Ascending aorta (tissue), 2 donors: ENCODE results near the gene USP12. TPM values are rescaled to one million over a fixed set of nuclear protein-coding genes. Genes with fewer than 3 reads are reported as not detected.

Experiments
- DNase-seq, 2 donors: peaks; one replicate each; pipeline ENCODE4 v3.0.0-alpha.2; 2019; ENCODE audit warnings: low spot score in 2 of 2
- H3K27ac ChIP-seq, 2 donors: fragments of 200-600 bp; sonication (generic); one replicate each; pipeline ENCODE4 v1.5.1; 2016 to 2017; ENCODE audit warnings: mild to moderate bottlenecking in 1 of 2
- H3K27me3 ChIP-seq: fragments of 200-600 bp; sonication (generic); one replicate; pipeline ENCODE4 v1.5.1; 2017
- H3K36me3 ChIP-seq, 2 donors: fragments of 200-600 bp; sonication (generic); one replicate each; pipeline ENCODE4 v1.5.1; 2016
- H3K4me1 ChIP-seq, 2 donors: fragments of 200-600 bp; sonication (generic); one replicate each; pipeline ENCODE4 v1.5.1; 2016 to 2017; ENCODE audit warnings: mild to moderate bottlenecking in 1 of 2
- H3K4me3 ChIP-seq, 2 donors: fragments of 200-600 bp; sonication (generic); one replicate each; pipeline ENCODE4 v1.5.1; 2016 to 2017; ENCODE audit warnings: mild to moderate bottlenecking in 1 of 2
- H3K9me3 ChIP-seq, 2 donors: fragments of 200-600 bp; sonication (generic); one replicate each; pipeline ENCODE4 v1.5.1; 2016
- intact Hi-C: fragments of 100-400 bp; cut with DNase I; formaldehyde crosslinking; loops from one replicate; pipeline ENCODE4 v1.15.1; 2023
- total RNA-seq: library from RNA; depleted of rRNA; stranded (reverse); fragments of >200 nt; gene quantifications from one replicate; pipeline ENCODE4 v1.1.0, GENCODE V29; 2016
- TF ChIP-seq, protein P1 (sequence below), 3 experiments: fragments of 200-600 bp in 2 of 3; fragments of 450-650 bp in 1 of 3; sonication (generic) in 2 of 3; IDR thresholded peaks; one replicate each; pipeline ENCODE4 v1.5.1; 2016 to 2019; ENCODE audit warnings: antibody characterized with exemption in 3 of 3, mild to moderate bottlenecking in 1 of 3, moderate library complexity in 1 of 3

The USP12 gene
- total RNA-seq, 1 donor from 2014 or later, result 8.7 TPM

DNA sequence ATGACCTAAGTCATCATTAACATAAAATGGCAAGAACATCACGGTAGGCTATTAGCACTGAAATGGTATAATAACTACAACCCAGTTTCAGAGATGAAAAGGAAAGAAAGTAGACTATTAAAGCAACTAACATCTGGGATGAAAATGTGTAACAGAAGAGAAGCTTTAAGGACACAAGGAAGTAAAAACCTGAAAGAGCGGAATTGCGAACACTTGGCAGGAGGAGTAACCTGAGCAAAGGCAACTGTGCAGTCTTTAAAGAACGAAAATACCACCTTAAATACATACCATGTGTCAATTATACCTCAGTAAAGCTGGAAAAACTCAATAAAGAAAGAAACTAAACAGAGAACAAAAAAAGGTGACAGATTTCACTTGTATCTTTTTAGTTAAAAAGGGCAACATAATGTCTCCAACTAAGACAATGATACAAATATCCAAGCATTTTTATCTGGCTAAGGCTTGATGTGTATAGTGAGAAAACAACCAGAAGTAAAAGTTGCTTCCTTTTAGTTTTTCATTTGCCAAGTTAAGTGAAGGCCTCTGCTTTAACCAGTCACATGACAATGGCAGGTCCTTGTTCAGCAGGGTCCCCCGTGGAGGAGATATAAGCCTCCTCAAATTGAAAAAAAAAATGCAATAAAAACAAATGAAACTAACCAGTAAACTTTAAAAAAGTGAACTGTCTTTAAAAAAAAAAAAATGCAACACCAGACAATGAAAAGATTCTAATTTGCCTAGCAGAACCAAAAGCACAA, 11.6 kb downstream of the USP12 start:
- Histone ChIP-seq H3K9me3 (peaks cover 0 to 4% of the 10 kb centered on the region in 2 donors), H3K36me3 (peaks cover 0 to 3% of the 10 kb centered on the region in 2 donors), H3K4me3 (no peak overlapping the region), H3K4me1 (peaks cover 0 to 9% of the 10 kb centered on the region in 2 donors), H3K27ac (no peak overlapping the region), H3K27me3 (no peaks in the 10 kb centered on the region)
- TF ChIP-seq, protein P1, sequence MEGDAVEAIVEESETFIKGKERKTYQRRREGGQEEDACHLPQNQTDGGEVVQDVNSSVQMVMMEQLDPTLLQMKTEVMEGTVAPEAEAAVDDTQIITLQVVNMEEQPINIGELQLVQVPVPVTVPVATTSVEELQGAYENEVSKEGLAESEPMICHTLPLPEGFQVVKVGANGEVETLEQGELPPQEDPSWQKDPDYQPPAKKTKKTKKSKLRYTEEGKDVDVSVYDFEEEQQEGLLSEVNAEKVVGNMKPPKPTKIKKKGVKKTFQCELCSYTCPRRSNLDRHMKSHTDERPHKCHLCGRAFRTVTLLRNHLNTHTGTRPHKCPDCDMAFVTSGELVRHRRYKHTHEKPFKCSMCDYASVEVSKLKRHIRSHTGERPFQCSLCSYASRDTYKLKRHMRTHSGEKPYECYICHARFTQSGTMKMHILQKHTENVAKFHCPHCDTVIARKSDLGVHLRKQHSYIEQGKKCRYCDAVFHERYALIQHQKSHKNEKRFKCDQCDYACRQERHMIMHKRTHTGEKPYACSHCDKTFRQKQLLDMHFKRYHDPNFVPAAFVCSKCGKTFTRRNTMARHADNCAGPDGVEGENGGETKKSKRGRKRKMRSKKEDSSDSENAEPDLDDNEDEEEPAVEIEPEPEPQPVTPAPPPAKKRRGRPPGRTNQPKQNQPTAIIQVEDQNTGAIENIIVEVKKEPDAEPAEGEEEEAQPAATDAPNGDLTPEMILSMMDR (IDR thresholded peaks at IDR 0.05), result no peak
- no peak for DNase-seq
- intact Hi-C loops, result no loop called here

DNA sequence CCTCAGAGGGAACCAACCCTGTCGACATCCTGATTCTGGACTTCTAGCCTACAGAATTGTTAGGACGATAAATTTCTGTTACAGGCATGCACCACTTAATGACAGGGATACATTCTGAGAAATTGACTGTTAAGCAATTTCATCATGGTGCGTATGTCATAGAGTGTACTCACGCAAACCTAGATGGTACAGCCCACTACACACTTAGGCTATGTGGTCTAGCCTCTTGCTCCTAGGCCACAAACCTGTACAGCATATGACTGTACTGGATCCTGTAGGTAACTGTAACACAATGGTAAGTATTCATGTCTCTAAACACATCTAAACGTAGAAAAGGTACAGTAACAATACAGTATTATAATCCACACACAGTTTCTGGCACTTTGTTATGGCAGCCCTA, 13.3 kb downstream of the USP12 start:
- peaks cover 0 to 9% of the 10 kb centered on the region in 2 donors for H3K4me1 ChIP-seq
- TF ChIP-seq, protein P1 (IDR thresholded peaks at IDR 0.05), result no peak
- intact Hi-C loops, result no loop called here
- H3K36me3 ChIP-seq, result peaks cover 0 to 3% of the 10 kb centered on the region in 2 donors
- H3K9me3 ChIP-seq, result peaks cover 0 to 4% of the 10 kb centered on the region in 2 donors
- H3K27me3 ChIP-seq, result no peaks in the 10 kb centered on the region
- H3K27ac ChIP-seq, result no peak overlapping the region
- DNase-seq, result no peak
- H3K4me3 ChIP-seq, result no peak overlapping the region

DNA sequence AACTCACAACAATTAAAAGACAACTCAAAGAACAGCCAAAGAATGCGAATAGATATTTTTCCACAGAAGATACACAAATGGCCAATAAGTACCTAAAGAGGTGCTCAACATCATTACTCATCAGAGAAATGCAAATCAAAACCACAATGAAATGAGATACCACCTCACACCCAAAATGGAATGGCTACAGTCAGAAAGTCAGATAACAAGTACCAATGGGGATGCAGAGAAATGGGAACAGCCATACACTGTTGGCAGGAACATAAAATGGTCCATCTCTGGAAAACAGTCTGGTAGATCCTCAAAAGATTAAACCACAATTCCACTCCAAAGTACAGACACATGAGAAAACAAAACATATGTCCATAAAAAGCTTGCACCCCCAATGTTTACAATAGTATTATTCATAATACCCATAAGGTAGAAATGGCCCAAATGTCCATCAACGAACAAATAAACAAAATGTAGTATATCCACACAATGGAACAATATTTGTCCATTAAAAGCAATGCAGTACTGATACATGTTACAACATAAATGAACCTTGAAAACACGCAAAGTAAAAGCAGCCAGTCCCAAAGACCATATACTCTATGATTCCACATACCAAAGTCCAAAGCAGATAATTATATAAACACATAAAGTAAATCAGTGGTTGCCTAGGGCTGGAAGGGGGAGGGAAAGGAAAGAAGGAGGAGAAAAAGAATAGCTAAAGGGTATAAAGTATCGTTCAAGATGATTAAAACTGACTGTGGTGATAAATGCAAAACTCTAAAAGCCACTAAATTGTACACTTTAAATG, 19.6 kb downstream of the USP12 start:
- Histone ChIP-seq H3K27me3 (no peaks in the 10 kb centered on the region), H3K4me3 (no peak overlapping the region), H3K9me3 (peaks cover 0 to 4% of the 10 kb centered on the region in 2 donors), H3K4me1 (no peaks in the 10 kb centered on the region), H3K36me3 (peaks cover 0 to 3% of the 10 kb centered on the region in 2 donors), H3K27ac (no peak overlapping the region)
- intact Hi-C loops, result no loop called here
- no peak for DNase-seq
- TF ChIP-seq, protein P1 (IDR thresholded peaks at IDR 0.05), result no peak

DNA sequence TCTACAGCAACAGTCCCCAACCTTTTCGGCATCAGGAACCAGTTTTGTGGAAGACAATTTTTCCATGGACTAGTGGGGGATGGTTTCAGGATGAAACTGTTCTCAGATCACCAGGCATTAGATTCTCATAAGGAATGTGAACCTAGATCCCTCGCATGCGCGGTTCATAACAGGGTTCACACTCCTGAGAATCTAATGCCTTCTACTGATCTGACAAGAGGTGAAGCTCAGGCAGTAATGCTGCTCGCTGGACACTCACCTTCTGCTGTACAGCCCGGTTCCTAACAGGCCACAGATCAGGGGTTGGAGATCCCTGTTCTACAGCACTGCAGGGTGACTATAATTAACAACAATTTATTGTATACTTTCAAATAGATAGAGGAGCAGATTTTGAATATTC, 21.9 kb downstream of the USP12 start:
- peaks cover 0 to 2% of the 10 kb centered on the region in 2 donors for H3K4me1 ChIP-seq
- H3K36me3 ChIP-seq, result no peaks in the 10 kb centered on the region
- H3K4me3 ChIP-seq, result no peak overlapping the region
- TF ChIP-seq, protein P1 (IDR thresholded peaks at IDR 0.05), result no peak
- no peaks in the 10 kb centered on the region for H3K9me3 ChIP-seq
- intact Hi-C loops, result no loop called here
- H3K27ac ChIP-seq, result no peak overlapping the region
- H3K27me3 ChIP-seq, result no peaks in the 10 kb centered on the region
- DNase-seq, result no peak

DNA sequence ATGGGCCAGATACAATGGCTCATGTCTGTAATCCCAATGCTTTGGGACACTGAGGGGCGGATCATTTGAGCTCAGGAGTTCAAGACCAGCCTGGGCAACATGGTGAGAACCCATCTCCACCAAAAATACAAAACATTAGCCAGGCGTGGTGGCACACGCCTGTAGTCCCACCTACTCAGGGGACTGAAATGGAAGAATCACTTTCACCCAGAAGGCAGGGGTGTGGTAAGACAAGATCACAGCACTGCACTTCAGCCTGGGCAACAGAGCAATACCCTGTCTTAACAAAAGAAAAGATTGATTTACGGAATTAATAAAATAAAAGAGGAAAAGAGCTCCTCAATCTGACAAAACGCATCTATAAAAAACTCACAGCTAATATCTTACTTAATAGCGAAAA, 22.7 kb downstream of the USP12 start:
- no peaks in the 10 kb centered on the region for H3K36me3 ChIP-seq
- no peaks in the 10 kb centered on the region for H3K9me3 ChIP-seq
- no peaks in the 10 kb centered on the region for H3K27me3 ChIP-seq
- intact Hi-C loops, result no loop called here
- H3K4me1 ChIP-seq, result peaks cover 0 to 2% of the 10 kb centered on the region in 2 donors
- no peak overlapping the region for H3K4me3 ChIP-seq
- no peak overlapping the region for H3K27ac ChIP-seq
- TF ChIP-seq, protein P1 (IDR thresholded peaks at IDR 0.05), result no peak
- no peak for DNase-seq
